Right ventricle myocardium inferior (tissue), 1 donor: Measurements from ENCODE around the gene LLGL1. TPM values are rescaled to one million over a fixed set of nuclear protein-coding genes. Genes with fewer than 3 reads are reported as not detected.

Experiments used
- ATAC-seq: fragments of 200-7000 bp; cut with Tn5 transposase; one replicate; pipeline ENCODE4 v1.9.1; 2020; ENCODE audit warnings: mild to moderate bottlenecking, moderate library complexity
- DNase-seq: peaks from one replicate; pipeline ENCODE4 v3.0.0; 2021; ENCODE audit errors: missing footprints
- intact Hi-C: fragments of 100-400 bp; cut with DNase I; formaldehyde crosslinking; loops from one replicate; pipeline ENCODE4 v1.11.0; 2022
- total RNA-seq: library from RNA; stranded (reverse); fragmentation: NEBNext Ultra II Directional; extraction: Animal tissue kit (Norgen Biotek cat#: 25700); gene quantifications from one replicate; pipeline ENCODE4 v1.2.1, GENCODE V29; 2021
- donor health status: DM: no; HTN: yes; CAD: no; lungs with severe emphysema.

Gene LLGL1
- total RNA-seq, 1 donor from 2014 or later: 8.4 TPM

GRCh38 chr17:18285296-18285695 lies 59.9 kb downstream of the LLGL1 start:
- ATAC-seq (no peak), DNase-seq (no peak)
- intact Hi-C loops: no loop called here

GRCh38 chr17:18291718-18292540 lies 66.5 kb downstream of the LLGL1 start:
- DNase-seq (no peak), ATAC-seq (no peak)
- intact Hi-C loops: no loop called here

Other genes with a start within 250 kb of the LLGL1 start
- gene ATPAF2, start 186.5 kb upstream of the LLGL1 start, total RNA-seq: 34.9 TPM
- gene GID4, start 186.2 kb upstream of the LLGL1 start, total RNA-seq: 20.1 TPM
- gene DRG2, start 137.7 kb upstream of the LLGL1 start, total RNA-seq: 18.8 TPM
- gene MYO15A, start 116.9 kb upstream of the LLGL1 start, total RNA-seq: 0.51 TPM
- 183 TPM for gene ALKBH5, start 41.8 kb upstream of the LLGL1 start, total RNA-seq
- 299 TPM for gene FLII, start 33.1 kb downstream of the LLGL1 start, total RNA-seq
- gene MIEF2, start 35.0 kb downstream of the LLGL1 start, total RNA-seq: 31.3 TPM
- gene TOP3A, start 89.4 kb downstream of the LLGL1 start, total RNA-seq: 10.4 TPM
- gene SMCR8, start 89.7 kb downstream of the LLGL1 start, total RNA-seq: 11.8 TPM
- gene SHMT1, start 137.9 kb downstream of the LLGL1 start, total RNA-seq: 9.9 TPM
- gene EVPLL, start 152.1 kb downstream of the LLGL1 start, total RNA-seq: not detected